Activated CD4-positive, alpha-beta T cell treated with anti-CD3 and anti-CD28 coated beads, Interleukin-2, amount 50 U/mL, for 4 hours (primary cell): ENCODE results near the gene IFITM10.
"Not testable (repeated sequence)": the region's sequence is repeated elsewhere in the genome, so short reads cannot be mapped to it uniquely, and the experiment has no call there.

Experiments used
- DNase-seq, 2 experiments: peaks; one replicate each; pipeline ENCODE4 v3.0.0-alpha.2; 2020

Gene IFITM10

DNA sequence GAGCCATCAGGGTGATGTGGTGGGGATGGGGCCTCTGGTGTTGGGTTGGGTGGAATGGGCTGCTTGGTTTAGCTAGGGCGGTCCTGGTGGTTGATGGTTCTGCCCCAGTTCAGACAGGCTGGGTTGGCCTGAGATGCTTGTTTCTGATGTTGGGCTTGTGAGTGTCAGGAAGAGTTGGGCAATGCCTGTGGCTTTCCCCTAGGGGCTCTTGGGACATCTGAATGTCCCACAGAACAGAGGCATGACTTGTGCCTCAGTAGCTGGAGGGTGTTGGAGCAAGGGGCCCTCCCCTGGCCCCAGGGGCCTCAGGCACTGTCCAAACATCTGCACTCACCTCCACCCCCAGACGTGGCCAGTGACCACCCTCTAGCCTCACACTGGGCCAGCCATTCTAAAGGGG is 27.3 kb upstream of the IFITM10 start:
- DNase-seq, result no peak

DNA sequence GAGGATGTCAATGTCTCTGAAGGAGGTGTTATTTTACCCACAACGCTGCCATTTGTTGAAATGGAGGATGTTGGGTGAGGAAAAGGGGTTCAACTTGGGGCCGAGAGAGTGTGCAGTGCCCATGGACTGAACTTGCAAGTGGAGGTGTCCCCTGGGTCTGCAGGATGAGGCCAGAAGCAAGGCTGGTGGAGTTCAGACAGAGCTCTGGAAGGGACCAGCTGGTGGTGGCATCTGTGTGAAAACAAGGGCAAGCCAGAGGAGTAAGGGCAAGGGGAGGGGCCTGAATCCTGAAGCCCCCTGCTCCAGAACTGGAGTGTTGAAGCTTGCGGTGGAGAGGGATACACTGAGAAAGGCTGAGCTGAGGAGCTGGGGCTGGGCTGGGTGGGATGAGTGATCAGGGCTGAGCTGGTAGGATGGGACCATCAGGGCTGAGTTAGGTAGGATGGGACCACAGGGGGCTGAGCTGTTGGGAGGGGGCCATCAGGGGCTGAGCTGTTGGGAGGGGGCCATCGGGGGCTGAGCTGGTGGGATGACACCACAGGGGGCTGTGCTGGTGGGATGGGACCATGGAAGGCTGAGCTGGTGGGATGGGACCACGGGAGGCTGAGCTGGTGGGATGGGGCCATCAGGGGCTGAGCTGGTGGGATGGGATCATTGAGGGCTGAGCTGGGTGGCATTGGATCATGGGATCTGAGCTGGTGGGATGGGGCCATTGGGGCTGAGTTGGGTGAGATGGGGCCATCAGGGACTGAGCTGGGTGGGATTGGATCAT is 26.7 kb upstream of the IFITM10 start:
- no peak for DNase-seq

DNA sequence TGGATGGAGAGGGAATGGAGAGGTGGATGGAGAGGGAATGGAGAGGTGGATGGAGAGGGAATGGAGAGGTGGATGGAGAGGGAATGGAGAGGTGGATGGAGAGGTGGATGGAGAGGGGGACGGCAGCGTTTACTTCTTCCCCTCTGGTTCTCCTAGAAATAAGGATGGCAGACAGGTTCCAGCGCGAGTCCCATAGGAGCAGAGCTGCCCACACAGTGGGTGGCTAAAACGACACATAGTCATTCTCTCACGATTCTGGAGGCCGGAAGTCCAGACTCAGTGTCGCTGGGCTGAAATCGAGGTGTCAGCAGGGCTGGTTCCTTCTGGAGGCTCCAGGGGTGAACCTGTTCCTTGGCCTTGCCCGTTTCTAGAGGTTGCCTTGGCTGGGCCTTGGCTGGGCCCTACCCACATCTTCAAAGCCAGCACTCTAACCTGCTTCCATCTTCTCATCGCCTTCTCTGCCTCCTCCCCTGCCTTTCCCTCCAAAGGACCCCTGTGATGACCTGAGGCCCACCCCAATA is 26.0 kb upstream of the IFITM10 start:
- no peak for DNase-seq

DNA sequence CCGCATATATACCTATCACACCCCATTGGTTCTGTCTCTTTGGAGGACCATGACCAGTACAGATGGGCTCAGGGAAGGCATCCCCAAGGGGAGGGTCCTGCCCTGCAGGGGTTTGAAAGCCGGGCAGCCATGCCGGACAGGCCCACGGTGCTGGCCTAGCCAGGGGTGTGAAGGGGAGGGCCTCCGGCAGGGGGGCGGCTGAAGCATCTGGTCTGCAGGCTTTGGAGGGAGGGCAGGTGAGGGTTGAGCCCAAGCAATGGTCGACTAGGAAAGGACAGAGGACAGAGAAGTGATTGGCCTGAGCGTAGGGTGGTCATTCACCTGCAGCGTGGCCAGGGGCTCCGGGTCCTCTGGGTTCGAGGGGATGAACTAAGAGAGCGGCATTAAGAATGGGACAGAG is 24.5 kb upstream of the IFITM10 start:
- DNase-seq, result no peak

DNA sequence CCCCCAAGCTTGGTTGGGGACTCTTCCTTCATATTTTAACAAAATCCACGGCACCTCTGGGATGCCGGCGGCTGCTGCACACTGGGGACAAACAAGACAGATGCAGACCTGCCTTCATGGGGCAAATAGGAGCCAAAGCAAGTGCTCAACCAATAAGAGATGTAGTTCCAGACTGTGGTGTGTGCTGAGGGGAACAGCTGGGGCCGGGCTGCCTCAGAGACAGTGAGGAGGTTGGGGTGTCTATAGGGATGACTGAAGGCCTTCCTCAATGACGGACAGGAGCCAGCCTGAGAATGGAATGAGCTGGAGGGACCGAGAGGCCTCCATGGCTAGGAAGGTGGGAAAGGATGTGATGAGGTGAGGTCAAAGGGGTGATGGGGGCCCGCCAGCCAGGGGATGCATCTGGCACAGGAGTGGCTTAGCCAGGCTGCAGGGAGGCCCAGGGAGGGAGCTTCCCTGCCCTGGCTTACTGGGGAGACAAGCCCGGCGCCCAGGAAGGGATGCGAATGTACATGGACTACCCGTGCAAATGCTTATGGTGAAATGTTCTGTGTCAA is 23.7 kb upstream of the IFITM10 start:
- DNase-seq, result no peak

DNA sequence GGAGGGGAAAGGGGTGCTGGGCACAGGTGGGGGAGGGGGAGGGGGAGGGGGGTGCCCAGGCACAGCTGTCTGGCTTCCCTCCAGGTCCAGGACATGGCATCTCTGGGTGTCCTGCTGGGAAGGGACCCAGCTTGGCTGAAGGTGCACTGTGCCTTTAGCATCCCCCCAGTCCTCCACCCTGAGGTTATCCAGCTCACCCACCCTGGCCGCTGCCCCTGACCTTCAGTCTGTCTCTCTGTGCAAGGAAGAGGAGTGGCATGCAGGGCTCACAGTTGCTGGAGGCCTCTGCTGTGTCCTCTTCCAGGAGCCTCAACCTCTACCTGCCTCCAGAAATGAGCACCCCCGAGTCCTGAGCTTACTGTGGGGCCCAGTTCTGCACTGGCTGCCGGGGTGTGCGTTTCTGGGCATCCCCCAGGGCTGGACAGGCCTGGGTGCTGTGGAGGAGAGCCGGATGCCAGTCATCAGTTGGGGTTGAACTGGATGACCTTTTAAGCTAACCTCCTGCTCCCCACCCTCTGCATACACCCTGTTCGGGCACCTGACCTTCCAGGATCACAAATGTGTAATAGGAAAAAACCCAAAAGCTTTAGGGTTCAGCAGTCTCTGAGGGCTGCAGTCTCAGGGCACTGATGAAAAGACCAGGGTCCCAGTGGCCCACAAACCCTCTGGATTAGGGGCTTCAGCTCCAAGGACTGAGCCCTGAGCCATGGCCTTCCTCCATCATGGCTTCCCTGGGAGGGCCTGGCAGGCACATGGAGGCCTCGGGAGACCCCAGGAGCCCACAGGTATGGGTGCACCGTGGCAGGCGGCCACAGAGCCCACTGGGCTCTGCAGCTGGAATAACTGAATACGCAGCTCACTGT is 23.0 kb upstream of the IFITM10 start:
- no peak for DNase-seq

DNA sequence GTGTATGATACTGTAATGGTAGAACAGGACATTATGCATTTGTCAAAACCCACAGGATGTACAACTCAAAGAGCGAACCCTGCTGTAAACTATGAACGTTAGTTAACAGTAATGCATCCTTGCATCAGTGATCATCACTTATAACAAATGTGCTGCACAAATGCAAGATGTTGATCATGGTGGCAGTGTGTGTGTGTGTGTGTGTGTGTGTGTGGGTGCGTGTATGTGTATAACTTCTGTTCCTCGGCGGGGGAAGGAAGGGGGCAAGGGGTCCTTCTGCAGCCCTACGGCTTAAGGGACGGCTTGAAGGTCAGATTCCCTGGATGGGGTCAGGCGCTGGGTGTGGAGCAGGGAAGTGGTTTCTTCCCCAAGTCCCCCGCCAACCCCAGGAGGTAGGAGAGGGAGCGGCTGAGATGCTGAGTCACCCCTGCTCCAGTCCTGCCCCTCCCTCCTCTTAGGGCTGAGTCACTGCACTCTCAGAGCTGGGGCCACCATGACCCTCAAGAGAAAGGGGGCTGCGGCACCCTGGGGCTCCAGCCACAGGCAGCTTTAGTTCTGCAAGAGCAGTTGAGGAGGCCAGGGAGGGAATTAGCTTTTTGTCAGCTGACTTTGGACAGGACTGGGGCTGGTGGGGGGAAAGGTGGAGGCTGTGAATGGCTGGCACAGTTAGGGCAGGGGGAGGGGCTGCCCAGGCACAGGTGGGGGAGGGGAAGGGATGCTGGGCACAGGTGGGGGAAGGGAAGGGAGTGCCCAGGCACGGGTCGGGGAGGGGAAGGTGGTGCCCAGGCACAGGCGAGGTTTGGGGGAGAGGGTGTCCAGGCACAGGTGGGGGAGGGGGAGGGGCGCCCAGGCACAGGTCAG is 22.1 kb upstream of the IFITM10 start:
- DNase-seq, result peak; percentile 44 to 49

DNA sequence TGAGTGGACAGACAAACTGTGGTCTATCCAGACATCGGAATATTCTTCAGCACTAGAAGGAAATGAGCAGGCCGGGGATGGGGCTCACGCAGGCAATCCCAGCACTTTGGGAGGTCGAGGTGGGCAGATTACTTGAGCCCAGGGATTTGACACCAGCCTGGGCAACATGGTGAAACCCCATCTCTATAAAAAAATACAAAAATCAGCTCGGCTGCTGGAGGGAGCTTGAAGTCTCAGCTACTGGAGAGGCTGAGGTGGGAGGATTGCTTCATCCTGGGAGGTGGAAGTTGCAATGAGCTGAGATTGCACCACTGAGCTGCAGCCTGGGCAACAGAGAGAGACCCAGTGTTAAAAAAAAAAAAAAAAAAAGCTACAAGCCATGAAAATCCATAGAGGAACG is 21.3 kb upstream of the IFITM10 start:
- no peak for DNase-seq

DNA sequence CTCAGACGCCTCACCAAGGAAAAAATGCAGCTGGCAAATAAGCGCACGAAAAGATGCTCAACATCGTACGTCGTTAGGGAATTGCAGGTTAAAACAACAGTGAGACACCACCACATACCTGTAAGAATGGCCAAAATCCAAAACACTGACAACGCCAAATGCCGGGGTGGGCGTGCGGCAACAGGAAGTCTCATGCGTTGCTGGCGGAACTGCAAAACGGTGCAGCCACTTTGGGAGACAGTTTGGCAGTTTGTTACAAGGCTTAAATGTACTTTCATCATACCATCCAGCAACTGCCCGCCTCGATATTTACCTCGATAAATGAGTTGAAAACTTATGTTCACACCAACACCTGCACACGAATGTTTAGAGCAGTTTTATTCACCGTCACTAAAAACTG is 20.9 kb upstream of the IFITM10 start:
- DNase-seq, result no peak

DNA sequence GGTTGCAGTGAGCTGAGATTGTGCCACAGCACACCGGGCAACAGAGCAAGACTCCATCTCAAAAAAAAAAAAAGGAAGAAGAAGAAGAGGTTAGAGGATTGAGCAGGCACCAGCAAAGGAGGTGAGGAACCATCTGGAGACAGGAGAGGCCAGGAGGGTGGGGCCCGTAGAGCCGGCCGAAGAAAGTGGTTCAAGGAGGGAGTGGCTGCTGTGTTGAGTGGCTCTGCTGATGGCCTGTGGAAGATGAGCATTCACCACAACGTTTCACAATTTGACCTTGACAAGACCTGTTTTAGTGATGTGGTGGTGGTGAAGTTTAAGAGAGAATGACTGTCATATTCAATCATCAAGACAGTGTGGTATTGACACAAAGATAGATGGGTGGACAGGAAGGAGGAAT is 20.1 kb upstream of the IFITM10 start:
- no peak for DNase-seq

DNA sequence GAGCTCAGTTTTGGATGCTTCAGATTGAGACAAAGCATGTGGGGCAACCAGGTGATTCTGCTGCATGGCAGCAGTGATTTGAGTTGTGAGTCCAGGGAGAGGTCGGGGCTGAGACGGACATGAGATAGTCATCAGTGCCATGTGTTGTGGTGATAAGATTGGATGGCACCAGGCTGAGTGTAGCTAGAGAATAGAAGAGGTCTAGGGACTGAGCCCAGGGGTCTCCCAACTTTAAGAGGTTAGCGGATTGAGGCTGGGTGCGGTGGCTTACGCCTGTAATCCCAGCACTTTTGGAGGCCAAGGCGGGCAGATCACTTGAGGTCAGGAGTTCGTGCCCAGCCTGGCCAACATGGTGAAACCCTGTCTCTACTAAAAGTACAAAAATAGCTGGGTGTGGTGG is 19.7 kb upstream of the IFITM10 start:
- DNase-seq, result no peak

DNA sequence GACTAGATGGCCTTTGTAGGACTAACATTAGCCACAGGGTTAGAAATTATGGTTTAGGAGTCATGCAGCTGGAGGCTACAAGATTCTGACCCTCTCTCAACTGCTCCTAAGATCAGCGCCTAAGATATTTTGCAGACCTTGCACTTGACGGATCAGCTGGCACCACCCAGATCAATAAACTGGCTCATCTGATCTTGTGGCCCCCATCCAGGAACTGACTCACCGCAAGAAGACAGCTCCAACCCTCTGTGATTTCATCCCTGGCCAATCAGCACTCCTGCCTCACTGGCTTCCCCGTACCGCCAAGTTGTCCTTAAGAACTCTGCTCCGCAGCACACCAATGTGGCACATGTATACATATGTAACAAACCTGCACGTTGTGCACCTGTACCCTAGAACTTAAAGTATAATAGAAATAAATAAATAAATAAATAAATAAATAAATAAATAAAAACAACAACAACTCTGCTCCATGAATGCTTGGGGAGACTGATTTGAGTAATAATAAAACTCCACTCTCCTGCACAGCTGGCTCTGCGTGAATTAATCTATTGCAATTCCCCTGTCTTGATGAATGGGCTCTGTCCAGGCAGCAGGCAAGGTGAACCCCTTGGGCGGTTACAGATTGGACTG is 19.0 kb upstream of the IFITM10 start:
- DNase-seq, result not testable (repeated sequence)

DNA sequence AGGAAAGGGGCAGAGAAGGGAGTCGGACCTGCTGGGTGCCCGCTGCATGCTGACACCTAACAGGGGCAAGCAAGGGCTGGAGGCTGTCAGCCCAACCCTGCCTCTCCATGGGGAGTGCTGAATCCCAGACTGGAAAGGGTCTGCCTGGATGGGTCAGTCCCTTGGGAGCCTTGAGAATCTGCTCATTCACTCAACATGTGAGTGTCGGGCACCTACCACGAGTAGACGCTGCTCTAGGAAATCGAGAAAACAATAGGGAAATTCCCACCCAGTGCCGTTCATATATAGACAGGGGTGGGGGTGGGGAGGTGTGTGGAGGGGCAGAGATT is 17.7 kb upstream of the IFITM10 start:
- no peak for DNase-seq

DNA sequence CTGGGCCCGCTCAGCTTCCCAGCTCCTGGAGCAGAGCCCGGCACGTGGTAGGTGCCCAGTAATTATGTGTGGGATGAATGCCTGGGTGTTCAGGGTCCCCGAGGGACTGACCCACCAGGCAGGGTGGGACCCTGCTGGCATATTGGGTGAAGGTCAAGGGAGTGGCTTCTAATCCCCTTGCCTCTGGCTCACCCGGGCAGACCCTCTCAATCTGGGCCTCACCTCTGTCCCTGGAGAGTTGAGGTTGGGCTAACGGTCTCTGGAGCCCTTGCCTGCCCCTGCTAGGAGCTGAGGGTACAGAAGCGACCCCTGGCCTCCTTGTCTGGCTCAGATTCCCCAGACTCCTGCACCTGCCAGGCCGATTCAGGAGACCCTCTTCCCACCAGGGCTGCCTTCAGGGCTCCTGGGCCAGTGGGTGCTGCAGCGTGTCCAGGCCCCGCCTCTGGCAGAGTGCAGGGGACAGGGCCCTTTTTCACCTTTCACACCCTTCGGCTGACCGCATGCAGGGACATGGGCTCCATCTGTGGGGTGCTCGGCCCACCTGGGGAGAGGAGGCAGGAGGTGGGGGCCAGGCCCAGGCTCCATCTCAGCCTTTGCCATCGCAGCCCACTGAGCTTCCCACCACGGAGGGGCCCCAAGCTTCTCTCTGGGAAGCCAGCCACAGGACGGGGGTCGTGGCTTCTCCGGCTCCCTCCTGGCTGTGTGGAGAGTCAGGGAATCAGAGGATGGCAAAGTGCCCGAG is 17.2 kb upstream of the IFITM10 start:
- DNase-seq, result no peak

DNA sequence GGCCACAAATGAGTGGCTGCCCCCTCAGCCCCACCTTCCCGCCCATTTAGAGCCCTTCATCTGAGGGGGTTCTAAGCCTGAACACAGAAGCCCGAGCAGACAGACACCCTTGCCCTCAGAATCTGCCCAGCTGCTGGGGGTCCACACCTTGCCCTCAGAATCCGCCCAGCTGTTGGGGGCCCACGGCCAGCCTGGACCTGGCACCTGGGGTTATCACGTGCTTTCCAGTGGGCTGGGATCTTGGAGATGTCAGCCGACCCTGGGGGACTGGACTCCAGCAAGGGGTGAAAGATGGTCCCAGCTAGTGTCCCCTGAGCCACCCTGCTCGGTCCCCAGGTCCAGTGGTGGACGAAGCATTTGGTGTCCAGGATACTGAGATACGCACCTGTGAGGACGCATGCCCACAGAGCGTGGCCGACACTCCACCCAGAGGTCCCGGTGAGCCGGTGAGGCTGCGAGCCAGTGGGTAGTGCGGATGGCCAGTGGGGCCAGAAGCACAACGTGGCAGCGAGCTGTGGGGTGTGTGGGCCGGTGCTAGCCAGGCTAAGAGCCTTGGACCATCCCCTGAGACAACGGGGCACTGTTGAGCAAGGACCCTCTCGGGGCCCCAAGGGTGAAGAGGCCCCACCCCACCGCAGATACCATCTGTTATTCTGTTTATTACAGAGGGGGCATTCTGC is 16.5 kb upstream of the IFITM10 start:
- no peak for DNase-seq

DNA sequence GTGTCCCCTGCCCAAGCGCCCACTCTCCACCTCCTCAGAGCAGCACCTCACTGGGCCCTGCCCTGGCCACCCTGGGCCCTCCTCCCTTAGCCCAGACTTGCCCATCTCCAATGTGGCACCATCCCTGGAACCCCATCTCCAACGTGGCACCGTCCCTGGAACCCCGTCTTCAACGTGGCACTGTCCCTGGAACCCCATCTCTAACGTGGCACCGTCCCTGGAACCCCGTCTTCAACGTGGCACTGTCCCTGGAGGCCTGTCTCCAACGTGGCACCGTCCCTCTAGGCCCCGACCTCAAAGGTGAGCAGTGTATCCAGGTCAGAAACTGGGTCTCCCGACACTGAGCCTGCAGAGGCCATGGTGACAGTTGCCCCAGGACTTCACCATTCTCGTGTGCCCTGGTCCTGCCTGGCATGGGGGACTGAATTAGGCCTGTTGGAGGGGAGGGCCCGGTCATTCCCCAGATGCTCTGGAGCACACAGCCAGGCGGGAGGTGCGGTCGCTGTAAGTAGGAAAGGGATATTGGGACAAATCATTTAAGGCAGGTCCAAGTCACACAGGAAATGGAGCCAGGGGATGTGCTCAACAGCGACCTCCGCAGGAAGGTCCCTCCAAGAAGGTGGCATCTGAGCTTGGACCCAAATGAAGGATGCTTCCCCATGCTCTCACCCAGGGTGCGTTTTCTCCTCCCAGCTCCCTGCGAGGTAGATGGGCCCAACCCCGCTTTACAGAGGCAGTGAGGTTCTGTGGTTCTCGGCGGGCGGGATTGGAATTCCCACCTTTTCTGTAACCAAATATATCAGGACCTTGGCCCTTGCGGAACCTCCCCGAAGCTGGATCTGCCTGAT is 15.7 kb upstream of the IFITM10 start:
- no peak for DNase-seq

DNA sequence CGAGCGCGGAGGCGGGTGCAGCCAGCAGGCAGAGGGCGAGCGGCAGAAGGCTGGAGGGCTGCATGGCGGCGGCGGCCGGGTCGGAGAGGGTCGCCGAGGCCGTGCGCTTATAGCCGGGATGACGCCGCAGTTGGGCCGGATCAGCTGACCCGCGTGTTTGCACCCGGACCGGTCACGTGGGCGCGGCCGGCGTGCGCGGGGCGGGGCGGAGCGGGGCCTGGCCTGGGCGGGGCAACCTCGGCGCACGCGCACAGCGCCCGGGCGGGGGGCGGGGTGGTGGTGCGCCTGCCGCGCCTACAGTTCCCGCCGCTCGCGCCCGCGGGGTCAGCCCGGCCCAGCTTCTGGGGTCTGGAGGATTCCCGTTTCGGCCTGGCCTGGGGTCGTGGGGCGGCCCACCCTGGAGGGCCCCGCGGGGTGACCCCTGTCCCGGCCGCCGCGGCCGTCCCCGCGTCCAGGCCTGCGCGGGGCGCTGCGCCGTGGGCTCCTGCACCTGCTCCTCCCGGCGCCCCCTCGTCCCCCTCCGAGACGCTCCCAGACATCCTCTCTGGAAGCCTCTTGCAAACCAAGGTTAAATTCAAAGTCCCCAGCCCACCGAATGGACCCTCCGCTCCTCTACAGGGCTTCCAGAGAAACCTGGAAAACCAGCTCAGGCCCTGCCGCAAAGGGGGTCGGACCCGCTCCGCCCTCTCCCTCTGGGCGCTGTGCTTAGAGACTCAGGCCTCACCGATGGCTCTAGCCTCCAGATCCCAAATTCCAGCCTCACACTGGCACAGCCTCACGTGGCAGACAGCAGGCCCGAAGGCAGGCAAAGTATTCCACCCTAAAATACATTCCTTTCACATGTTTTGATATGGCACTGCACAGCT is 13.6 kb upstream of the IFITM10 start, which contains the start of gene CTSD:
Gene CTSD (minus strand): TSS at position 132 of the 866 bp plus-strand sequence. CDS start 68 bp downstream, at position 64.
- DNase-seq, result peak; percentile 73 to 76

DNA sequence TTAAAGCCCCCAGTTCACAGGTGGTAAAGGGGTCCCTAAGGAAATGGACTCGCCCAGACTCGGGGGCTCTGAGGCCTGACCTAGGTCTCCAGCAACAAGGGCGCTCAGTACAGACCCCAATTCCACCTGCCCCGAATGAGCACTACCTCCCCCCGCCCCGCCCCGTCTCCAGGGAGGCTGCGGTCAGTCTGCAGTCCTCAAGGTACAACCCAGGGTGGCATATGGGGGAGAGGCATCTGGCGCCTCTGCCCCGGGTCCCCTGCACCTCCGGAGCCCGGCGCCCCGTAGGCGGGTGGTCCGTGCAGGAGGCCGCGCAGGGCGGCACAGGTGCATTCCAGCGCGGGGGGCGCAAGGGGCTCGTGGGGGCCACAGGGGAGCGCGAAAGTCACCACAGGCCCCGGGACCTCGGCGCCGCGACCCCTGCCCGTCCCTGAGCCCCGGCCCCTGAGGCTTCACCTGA is 13.0 kb upstream of the IFITM10 start:
- no peak for DNase-seq
